Endodermal cell (in vitro differentiated cells): ENCODE measurements around the gene ST6GAL1. TPM values are rescaled to one million over a fixed set of nuclear protein-coding genes. Genes with fewer than 3 reads are reported as not detected.

Experiments
- DNase-seq: peaks from one replicate; pipeline ENCODE4 v3.0.0-alpha.2; 2017
- H3K27ac ChIP-seq: 2 replicates; pipeline ENCODE4 v1.5.1; 2013; ENCODE audit warnings: mild to moderate bottlenecking, low read depth, low read length, moderate library complexity
- H3K27me3 ChIP-seq: 2 replicates; pipeline ENCODE4 v1.6.1; 2013; ENCODE audit warnings: mild to moderate bottlenecking, low read length, moderate library complexity; ENCODE audit not compliant: insufficient read depth, control insufficient read depth, poor library complexity, severe bottlenecking
- H3K36me3 ChIP-seq: 2 replicates; pipeline ENCODE4 v1.7.0; 2013; ENCODE audit warnings: mild to moderate bottlenecking, low read length, moderate library complexity; ENCODE audit not compliant: control insufficient read depth, insufficient read depth
- H3K4me1 ChIP-seq: one replicate; pipeline ENCODE4 v1.7.0; 2013; ENCODE audit warnings: low read length; ENCODE audit not compliant: control insufficient read depth, insufficient read depth
- H3K4me3 ChIP-seq: 2 replicates; pipeline ENCODE4 v1.5.1; 2013; ENCODE audit warnings: mild to moderate bottlenecking, low read length, moderate library complexity
- H3K9ac ChIP-seq: 2 replicates; pipeline ENCODE4 v1.6.1; 2013; ENCODE audit warnings: mild to moderate bottlenecking, low read length, moderate library complexity; ENCODE audit not compliant: poor library complexity, severe bottlenecking; ENCODE audit errors: extremely low read depth
- H3K9me3 ChIP-seq: 2 replicates; pipeline ENCODE4 v1.6.1; 2013; ENCODE audit warnings: mild to moderate bottlenecking, low read length, moderate library complexity; ENCODE audit not compliant: control insufficient read depth
- H3K27ac Mint-ChIP-seq: 2 replicates; pipeline ENCODE4 v1.8.0; 2020; ENCODE audit warnings: mixed read lengths
- H3K27me3 Mint-ChIP-seq: 2 replicates; pipeline ENCODE4 v1.8.0; 2021; ENCODE audit warnings: mild to moderate bottlenecking, mixed read lengths; ENCODE audit not compliant: insufficient read depth
- H3K36me3 Mint-ChIP-seq: 2 replicates; pipeline ENCODE4 v1.8.0; 2020; ENCODE audit warnings: low read depth, mixed read lengths
- H3K4me1 Mint-ChIP-seq: 2 replicates; pipeline ENCODE4 v1.8.0; 2020; ENCODE audit warnings: mixed read lengths
- H3K4me3 Mint-ChIP-seq: 2 replicates; pipeline ENCODE4 v1.8.0; 2020; ENCODE audit warnings: mild to moderate bottlenecking, moderate library complexity, mixed read lengths
- H3K9me3 Mint-ChIP-seq: 2 replicates; pipeline ENCODE4 v1.8.0; 2020; ENCODE audit warnings: mild to moderate bottlenecking, mixed read lengths
- WGBS, 2 experiments: methylation state at CpG; one replicate each; pipeline versions ENCODE4 v1.1.5 to v1.1.7; 2013; ENCODE audit warnings: missing lambda C conversion rate in 2 of 2, mixed read lengths in 1 of 2; ENCODE audit not compliant: insufficient coverage in 1 of 2, insufficient read length in 1 of 2; 5-methylcytosine and 5-hydroxymethylcytosine counted together
- total RNA-seq, 2 donors: library from RNA; stranded (reverse); fragmentation: NEBNext Ultra II Directional in 1 of 2; extraction: Animal tissue kit (Norgen Biotek cat#: 25700) in 1 of 2; gene quantifications; 2 replicates in 1 of 2; 3 replicates in 1 of 2; pipeline ENCODE4 v1.2.1, GENCODE V29; 2021
- TF ChIP-seq, protein P1 (sequence below): fragments of 200-600 bp; sonication (generic); conservative IDR thresholded peaks from 2 replicates; pipeline ENCODE4 v1.5.0; 2021; ENCODE audit warnings: antibody characterized with exemption, mild to moderate bottlenecking

The ST6GAL1 gene
- total RNA-seq, 2 donors from 2014 or later = 79.3 to 82.4 TPM

DNA sequence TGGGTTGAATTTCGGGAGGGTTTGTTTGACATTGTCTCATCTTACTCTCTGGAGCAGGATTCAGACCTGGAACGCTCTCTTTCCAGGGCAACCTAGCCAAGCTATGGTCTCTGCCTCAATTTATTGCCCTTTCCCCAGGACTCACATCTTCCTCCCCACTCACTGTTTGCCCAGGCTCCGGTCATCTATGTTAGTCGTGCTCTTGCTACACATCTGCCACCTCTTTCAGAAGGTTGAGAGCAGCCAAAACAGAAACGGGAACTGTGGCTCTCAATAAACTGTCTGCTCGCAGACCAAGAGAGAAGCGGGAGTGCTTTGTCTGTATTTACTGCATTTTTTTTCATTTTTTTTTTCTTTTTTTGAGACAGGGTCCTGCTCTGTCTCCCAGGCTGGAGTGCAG, 81.6 kb downstream of the ST6GAL1 start:
- H3K9ac ChIP-seq = no peak overlapping the region
- H3K36me3 Mint-ChIP-seq = peaks cover 48% of the 10 kb centered on the region
- DNase-seq = no peak
- no peaks in the 10 kb centered on the region for H3K27me3 ChIP-seq
- H3K36me3 ChIP-seq = peaks cover 30% of the 10 kb centered on the region
- H3K27me3 Mint-ChIP-seq = no peaks in the 10 kb centered on the region
- 94 to 95% methylated on average over 5 to 7 of the region's 7 CpGs for WGBS, 2 experiments
- peaks cover 3% of the 10 kb centered on the region for H3K9me3 Mint-ChIP-seq
- H3K27ac ChIP-seq = no peak overlapping the region
- no peaks in the 10 kb centered on the region for H3K4me1 ChIP-seq
- peaks cover 11% of the 10 kb centered on the region for H3K9me3 ChIP-seq
- peaks cover 30% of the 10 kb centered on the region for H3K4me1 Mint-ChIP-seq
- peak overlapping the region; percentile 84 for H3K27ac Mint-ChIP-seq
- TF ChIP-seq, protein P1, sequence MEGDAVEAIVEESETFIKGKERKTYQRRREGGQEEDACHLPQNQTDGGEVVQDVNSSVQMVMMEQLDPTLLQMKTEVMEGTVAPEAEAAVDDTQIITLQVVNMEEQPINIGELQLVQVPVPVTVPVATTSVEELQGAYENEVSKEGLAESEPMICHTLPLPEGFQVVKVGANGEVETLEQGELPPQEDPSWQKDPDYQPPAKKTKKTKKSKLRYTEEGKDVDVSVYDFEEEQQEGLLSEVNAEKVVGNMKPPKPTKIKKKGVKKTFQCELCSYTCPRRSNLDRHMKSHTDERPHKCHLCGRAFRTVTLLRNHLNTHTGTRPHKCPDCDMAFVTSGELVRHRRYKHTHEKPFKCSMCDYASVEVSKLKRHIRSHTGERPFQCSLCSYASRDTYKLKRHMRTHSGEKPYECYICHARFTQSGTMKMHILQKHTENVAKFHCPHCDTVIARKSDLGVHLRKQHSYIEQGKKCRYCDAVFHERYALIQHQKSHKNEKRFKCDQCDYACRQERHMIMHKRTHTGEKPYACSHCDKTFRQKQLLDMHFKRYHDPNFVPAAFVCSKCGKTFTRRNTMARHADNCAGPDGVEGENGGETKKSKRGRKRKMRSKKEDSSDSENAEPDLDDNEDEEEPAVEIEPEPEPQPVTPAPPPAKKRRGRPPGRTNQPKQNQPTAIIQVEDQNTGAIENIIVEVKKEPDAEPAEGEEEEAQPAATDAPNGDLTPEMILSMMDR = no peak
- no peak overlapping the region for H3K4me3 ChIP-seq
- no peak overlapping the region for H3K4me3 Mint-ChIP-seq

GRCh38 chr3:187012609-187013051, 82.3 kb downstream of the ST6GAL1 start:
- Mint-ChIP-seq H3K9me3 (peaks cover 3% of the 10 kb centered on the region), H3K36me3 (peaks cover 47% of the 10 kb centered on the region), H3K27me3 (no peaks in the 10 kb centered on the region), H3K27ac (peak overlapping the region; percentile 84), H3K4me1 (peaks cover 36% of the 10 kb centered on the region), H3K4me3 (no peak overlapping the region)
- Histone ChIP-seq H3K4me1 (no peaks in the 10 kb centered on the region), H3K9ac (no peak overlapping the region), H3K4me3 (no peak overlapping the region), H3K27ac (no peak overlapping the region), H3K9me3 (peaks cover 6% of the 10 kb centered on the region), H3K36me3 (peaks cover 25% of the 10 kb centered on the region), H3K27me3 (no peaks in the 10 kb centered on the region)
- no peak for DNase-seq
- 92% methylated on average over 7 of the region's 7 CpGs; no CpG with 5 or more reads in 1 of the 2 experiments for WGBS, 2 experiments
- TF ChIP-seq, protein P1 = no peak

- TF ChIP-seq, protein P1 = no peak
- 95 to 97% methylated on average over 4 of the region's 4 CpGs for WGBS, 2 experiments
- no peaks in the 10 kb centered on the region for H3K27me3 Mint-ChIP-seq
- H3K27ac Mint-ChIP-seq = no peak overlapping the region
- peaks cover 45% of the 10 kb centered on the region for H3K36me3 Mint-ChIP-seq
- no peak for DNase-seq
- H3K9me3 Mint-ChIP-seq = peaks cover 3% of the 10 kb centered on the region
- H3K4me3 Mint-ChIP-seq = no peak overlapping the region
- H3K4me3 ChIP-seq = no peak overlapping the region
- H3K27ac ChIP-seq = no peak overlapping the region
- H3K36me3 ChIP-seq = peaks cover 23% of the 10 kb centered on the region
- H3K4me1 Mint-ChIP-seq = peaks cover 38% of the 10 kb centered on the region
- no peaks in the 10 kb centered on the region for H3K27me3 ChIP-seq
- peaks cover 5% of the 10 kb centered on the region for H3K4me1 ChIP-seq
- H3K9ac ChIP-seq = no peak overlapping the region
- no peaks in the 10 kb centered on the region for H3K9me3 ChIP-seq
These were observed 82.9 kb downstream of the ST6GAL1 start for GRCh38 chr3:187013159-187013716.
